ENCODE measurements around the gene MSANTD3.

Gene MSANTD3

DNA sequence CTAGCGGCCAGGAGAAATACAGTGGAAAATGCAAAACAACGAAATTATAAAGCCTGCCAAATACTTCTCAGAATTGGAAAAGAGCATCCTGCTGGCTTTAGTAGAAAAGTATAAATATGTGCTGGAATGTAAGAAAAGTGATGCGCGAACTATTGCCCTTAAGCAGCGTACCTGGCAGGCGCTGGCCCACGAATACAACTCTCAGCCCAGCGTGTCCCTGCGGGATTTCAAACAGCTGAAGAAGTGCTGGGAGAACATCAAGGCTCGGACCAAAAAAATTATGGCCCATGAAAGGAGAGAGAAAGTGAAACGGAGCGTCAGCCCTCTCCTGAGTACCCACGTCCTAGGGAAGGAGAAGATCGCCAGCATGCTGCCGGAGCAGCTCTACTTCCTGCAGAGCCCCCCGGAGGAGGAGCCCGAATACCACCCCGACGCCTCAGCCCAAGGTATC, 15.0 kb downstream of the MSANTD3 start:
- Mint-ChIP-seq H3K36me3 (ENCODE audit: low read depth) (peaks cover 5% of the 10 kb centered on the region), H3K4me1 (no peaks in the 10 kb centered on the region), H3K4me3 (no peak overlapping the region), H3K27ac (no peak overlapping the region), H3K27me3 (no peaks in the 10 kb centered on the region), H3K9me3 (no peaks in the 10 kb centered on the region)
- no peak for DNase-seq
- no peak for ATAC-seq

DNA sequence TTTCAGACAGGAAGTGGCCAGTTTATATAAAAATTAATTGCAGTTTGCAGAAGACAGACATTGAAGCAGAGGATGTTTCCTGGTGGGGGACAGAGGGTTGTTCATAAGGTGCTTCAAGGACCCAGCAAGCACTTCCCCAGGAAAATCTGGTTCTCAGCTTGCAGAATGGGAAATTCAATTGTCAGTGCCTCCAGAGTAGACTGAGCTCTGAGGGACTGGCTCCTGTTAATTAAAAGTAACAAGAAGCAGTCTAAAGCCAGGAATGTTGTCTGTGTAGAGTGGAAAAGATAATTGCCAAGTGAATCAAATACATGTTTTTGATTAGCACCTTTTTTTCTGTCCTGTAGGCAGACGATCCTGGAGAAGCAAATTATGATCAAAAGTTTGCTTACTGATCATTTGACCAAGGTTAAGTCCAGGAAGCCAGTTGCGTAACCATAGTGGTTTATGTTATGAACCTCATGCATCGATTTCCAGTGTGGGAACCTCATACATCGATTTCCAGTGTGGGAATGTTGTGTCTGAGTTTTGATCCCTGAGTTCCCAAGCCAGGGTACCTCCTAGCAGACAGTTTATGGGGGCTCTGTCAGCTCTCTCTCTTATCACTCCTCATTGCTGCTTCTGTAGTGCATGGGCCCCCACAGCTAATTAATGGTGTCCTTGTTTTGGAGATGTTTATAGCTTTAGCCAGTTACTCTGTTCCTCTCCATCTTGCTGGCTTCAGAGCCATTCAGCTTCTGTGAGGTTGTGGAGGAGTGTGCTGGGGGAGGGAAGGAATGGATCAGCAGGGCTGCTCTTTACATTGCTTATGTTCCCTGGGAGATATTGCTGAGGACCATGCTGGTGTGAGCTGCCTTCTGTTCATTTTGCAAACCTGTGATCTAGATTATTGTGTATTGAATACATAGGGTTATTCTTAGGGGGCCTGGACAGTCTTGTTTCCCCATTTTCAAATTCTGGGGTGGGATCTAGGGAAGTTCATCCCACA, 17.1 kb downstream of the MSANTD3 start:
- DNase-seq = no peak
- H3K27me3 Mint-ChIP-seq = no peaks in the 10 kb centered on the region
- no peak overlapping the region for H3K4me3 Mint-ChIP-seq

DNA sequence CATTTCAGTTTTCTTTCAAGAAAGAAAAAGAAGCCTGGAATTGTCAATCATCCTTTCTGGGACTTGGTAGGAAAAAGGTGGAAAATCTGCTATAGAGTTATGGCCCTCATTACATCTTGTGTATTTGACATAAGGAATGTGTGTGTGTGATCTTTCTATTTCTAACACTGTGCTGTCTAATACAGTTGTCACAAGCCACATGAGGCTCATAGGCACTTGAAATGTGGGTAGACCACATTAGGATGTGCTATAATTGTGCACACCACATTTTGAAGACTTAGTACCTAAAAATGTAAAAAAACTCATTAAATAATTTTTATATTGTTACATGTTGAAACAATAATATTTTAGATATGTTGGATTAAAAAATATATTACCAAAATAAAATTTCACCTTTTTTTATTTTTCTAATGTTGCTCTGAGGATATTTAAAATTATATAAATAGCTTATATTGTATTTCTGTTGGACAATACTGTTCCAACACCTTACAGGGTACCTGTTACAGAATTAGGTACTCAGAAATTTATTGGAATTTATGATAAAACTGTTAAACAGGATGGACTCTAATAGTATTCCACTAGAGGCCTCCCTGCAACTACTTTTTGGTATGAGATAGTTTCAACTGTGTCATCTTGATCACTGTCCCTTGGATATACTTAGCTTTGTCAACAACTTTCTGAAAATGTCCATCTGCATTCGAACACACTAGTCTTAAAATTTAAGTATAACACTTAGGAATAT, 18.4 kb downstream of the MSANTD3 start:
- H3K27ac Mint-ChIP-seq = no peak overlapping the region
- peaks cover 10% of the 10 kb centered on the region for H3K36me3 Mint-ChIP-seq (ENCODE audit: low read depth)
- ATAC-seq = no peak
- no peaks in the 10 kb centered on the region for H3K9me3 Mint-ChIP-seq
- H3K4me3 Mint-ChIP-seq = no peak overlapping the region
- DNase-seq = no peak
- H3K27me3 Mint-ChIP-seq = no peaks in the 10 kb centered on the region
- H3K4me1 Mint-ChIP-seq = peaks cover 8% of the 10 kb centered on the region

More for the DNA sequence above, 17.1 kb downstream of the MSANTD3 start:
- no peaks in the 10 kb centered on the region for H3K9me3 Mint-ChIP-seq
- no peak for ATAC-seq
- H3K27ac Mint-ChIP-seq = no peak overlapping the region
- peaks cover 9% of the 10 kb centered on the region for H3K36me3 Mint-ChIP-seq (ENCODE audit: low read depth)
- H3K4me1 Mint-ChIP-seq = peaks cover under 1% of the 10 kb centered on the region

DNA sequence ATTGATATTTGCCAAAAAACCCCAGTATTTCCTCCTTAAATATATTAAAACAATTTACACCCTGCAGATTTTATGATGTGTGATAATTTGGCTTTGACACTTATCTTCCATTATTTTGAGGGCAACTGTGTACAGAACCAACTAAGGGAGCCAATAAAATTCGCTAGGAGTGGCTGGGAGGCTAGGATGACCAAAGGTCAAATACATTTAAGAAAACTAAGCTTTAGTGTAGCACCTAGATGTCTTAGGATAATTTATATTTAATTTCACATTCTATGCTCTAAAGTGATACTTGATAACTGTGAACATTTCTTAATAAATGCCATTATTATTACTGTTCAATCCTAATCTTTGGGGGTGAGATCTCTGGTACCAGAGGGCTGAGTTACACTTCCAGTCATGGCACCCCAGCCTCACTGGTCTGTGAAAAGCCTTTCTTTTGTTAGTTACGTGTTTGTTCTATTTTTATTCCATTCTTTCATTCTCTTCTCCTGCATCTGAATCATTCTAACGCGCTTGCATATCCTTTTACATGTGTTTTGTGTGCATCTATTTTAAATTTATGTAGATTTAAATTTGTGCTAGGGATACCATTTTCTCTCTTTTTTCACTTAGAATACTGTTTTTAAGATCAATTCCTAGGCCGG, 19.1 kb downstream of the MSANTD3 start:
- no peaks in the 10 kb centered on the region for H3K27me3 Mint-ChIP-seq
- peaks cover 15% of the 10 kb centered on the region for H3K36me3 Mint-ChIP-seq (ENCODE audit: low read depth)
- H3K9me3 Mint-ChIP-seq = no peaks in the 10 kb centered on the region
- DNase-seq (no peak), ATAC-seq (no peak)
- no peak overlapping the region for H3K4me3 Mint-ChIP-seq
- no peak overlapping the region for H3K27ac Mint-ChIP-seq
- peaks cover 8% of the 10 kb centered on the region for H3K4me1 Mint-ChIP-seq

DNA sequence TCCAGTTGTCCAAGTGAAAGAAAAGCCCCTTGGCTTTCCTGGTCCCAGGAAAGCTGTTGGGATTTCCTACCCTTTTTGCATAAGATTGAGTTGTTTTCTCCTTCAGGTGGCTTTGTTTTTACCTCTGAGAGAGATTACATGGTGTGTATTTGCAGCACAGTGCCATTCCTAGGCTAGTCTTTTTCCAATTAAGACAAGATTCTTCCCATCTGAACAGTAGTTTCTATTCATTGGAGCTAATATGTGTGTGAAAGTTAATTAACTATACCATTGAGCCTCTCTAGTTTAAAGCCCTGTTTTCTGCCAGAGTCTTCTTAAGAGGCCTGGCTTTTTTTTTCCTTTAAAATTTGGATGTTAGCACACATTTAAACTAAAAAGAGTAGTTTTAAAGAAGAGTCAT, 20.1 kb downstream of the MSANTD3 start:
- Mint-ChIP-seq H3K4me3 (no peak overlapping the region), H3K36me3 (ENCODE audit: low read depth) (peaks cover 21% of the 10 kb centered on the region), H3K27me3 (no peaks in the 10 kb centered on the region), H3K4me1 (peaks cover 8% of the 10 kb centered on the region), H3K27ac (no peak overlapping the region), H3K9me3 (no peaks in the 10 kb centered on the region)
- no peak for DNase-seq
- no peak for ATAC-seq

DNA sequence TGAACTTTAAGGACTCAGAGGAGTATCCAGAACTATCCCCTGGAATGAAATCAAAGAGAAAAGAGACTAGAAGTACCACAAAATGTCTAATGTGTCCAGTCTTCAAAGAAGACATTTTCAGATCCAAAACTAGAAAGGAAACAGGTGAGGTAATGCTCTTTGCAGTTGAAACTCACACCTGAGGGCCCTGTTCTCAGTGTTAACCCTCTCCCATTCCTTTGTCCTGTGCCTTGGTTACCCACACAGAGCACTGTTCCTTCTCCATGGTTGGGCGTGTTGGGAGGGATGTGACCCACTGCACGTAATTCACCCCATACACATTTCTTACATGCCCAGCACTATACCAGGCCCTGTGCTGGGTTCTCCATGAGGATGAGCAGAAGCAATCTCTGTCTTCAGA, 21.3 kb downstream of the MSANTD3 start:
- Mint-ChIP-seq H3K27me3 (no peaks in the 10 kb centered on the region), H3K27ac (no peak overlapping the region), H3K4me3 (no peak overlapping the region), H3K9me3 (no peaks in the 10 kb centered on the region), H3K4me1 (peaks cover 8% of the 10 kb centered on the region), H3K36me3 (ENCODE audit: low read depth) (peaks cover 27% of the 10 kb centered on the region)
- DNase-seq = no peak
- no peak for ATAC-seq

DNA sequence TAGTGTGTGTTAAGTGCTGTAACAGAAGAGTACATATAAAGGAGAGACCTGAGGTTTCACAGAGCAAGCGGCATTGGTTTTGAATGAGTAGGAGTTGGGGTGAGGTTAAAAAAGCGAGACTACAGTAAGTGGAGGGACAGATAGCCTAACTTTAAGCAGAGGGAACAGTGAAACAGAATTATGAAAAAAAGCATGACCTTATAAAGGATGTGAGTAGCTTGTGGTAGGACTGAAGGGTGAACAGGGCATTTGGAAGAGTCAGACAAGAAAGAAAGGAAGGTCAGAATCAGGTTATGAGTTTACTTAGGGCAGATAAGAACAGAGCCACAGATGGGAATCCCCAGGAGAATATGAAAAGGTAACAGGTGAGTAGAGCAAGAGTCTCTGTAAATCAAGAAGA, 22.5 kb downstream of the MSANTD3 start:
- Mint-ChIP-seq H3K27ac (no peak overlapping the region), H3K36me3 (ENCODE audit: low read depth) (peaks cover 26% of the 10 kb centered on the region), H3K9me3 (no peaks in the 10 kb centered on the region), H3K27me3 (no peaks in the 10 kb centered on the region), H3K4me3 (no peak overlapping the region), H3K4me1 (peaks cover 8% of the 10 kb centered on the region)
- DNase-seq (no peak), ATAC-seq (peak; percentile 86)

DNA sequence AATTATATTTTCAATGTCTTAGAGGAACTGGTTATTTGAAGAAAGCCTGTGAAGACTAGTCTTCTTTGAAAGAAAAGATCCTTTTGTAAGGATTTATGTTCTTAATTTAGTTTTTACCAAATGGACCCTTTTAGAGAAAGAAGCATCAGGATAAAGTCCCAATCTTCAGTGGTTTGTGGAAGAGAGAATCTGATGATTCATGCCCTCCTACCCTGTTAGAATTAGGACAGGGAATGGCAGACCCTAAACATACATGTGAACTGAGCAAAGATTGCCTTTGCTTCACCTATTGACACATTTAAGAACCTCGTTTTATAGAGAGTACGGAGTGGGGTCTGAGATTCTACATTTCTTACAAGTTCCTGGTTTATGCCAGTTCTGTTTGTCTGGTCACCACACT, 26.0 kb downstream of the MSANTD3 start:
- Mint-ChIP-seq H3K27ac (no peak overlapping the region), H3K36me3 (ENCODE audit: low read depth) (peaks cover 20% of the 10 kb centered on the region), H3K4me3 (no peak overlapping the region), H3K4me1 (peaks cover 8% of the 10 kb centered on the region), H3K9me3 (no peaks in the 10 kb centered on the region), H3K27me3 (no peaks in the 10 kb centered on the region)
- no peak for DNase-seq
- no peak for ATAC-seq

DNA sequence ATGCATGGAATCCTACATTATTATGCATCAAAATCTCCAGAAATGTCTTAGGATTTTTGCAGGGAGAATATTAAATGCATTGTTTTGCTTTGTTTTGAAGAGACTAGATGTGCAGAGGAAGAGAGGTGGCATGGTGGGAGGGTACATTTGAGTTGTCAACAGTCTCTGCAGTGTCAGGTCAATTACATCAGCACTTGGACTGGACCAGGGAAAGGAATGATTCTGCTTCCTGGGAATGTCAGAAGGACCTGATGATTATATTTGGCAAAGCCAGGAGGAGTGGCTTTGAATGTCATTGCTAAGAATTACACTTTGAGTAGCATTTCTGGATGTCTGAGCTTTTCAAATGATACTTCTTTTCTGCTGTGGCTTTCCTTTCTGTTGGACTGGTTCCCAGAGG, 28.5 kb downstream of the MSANTD3 start:
- no peak for DNase-seq
- Mint-ChIP-seq H3K4me1 (no peaks in the 10 kb centered on the region), H3K4me3 (no peak overlapping the region), H3K9me3 (no peaks in the 10 kb centered on the region), H3K27ac (no peak overlapping the region), H3K36me3 (ENCODE audit: low read depth) (peaks cover 18% of the 10 kb centered on the region), H3K27me3 (no peaks in the 10 kb centered on the region)
- ATAC-seq = no peak

DNA sequence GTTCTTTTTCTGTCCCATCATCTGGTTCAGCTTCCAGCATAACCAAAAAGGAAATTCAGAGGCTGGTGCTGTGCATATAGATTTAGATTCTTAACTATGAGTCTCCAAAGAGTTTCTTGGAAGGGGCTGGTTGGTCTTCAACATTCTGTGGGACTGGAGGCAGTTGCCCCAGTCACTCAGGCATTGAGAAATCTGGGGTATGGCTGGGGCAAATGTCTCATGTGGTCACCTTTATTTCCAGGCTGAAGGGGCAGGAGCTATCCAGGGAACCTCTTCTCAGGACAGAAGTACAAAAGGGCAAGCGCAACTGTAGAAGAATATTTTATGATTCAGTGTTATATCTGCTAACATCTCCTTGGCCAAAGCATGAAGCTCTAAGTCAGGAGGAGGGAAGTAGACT, 30.6 kb downstream of the MSANTD3 start:
- no peaks in the 10 kb centered on the region for H3K27me3 Mint-ChIP-seq
- ATAC-seq = no peak
- no peaks in the 10 kb centered on the region for H3K4me1 Mint-ChIP-seq
- no peak overlapping the region for H3K4me3 Mint-ChIP-seq
- DNase-seq = no peak
- H3K27ac Mint-ChIP-seq = no peak overlapping the region
- H3K9me3 Mint-ChIP-seq = no peaks in the 10 kb centered on the region
- H3K36me3 Mint-ChIP-seq (ENCODE audit: low read depth) = peaks cover 6% of the 10 kb centered on the region

DNA sequence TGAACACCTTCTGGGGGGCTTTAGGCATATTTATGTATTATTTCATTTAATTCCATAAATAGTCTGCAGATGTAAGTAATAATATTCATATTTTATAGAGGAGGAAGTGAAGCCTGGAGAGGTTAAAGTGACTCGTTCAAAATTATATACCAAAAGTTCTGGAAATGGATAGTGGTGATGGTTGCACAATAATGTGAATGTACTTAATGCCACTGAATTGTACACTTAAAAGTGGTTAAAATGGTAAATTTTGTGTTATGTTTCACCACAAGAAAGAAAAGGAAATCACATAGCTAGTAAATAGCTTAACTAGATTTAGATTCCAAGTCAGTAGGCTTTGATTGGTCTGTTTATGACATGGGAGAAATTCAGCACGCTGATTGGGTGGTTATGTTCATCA, 33.0 kb downstream of the MSANTD3 start:
- ATAC-seq (no peak), DNase-seq (no peak)
- Mint-ChIP-seq H3K9me3 (no peaks in the 10 kb centered on the region), H3K27ac (no peak overlapping the region), H3K4me1 (no peaks in the 10 kb centered on the region), H3K36me3 (ENCODE audit: low read depth) (peaks cover 2% of the 10 kb centered on the region), H3K4me3 (no peak overlapping the region), H3K27me3 (peaks cover 5% of the 10 kb centered on the region)

DNA sequence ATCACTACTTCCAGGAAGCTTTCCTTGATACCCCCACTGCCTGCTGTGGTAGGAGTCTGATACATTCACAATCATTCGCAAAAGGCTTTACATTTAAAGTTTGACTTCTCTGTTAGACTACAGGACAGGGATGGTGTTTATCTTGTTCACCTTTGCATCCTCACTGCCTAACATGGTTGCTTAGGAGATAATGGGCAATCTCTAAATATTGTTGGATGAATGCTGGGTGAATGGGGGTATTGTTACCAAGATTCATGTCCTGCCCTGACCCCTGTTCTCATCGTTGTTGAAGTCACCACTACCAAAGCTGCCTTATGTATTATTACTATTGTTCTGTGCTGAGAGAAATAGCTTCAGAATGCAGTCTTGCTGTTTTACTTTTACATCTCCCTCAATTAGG, 38.3 kb downstream of the MSANTD3 start:
- Mint-ChIP-seq H3K4me1 (no peaks in the 10 kb centered on the region), H3K4me3 (no peak overlapping the region), H3K27me3 (peaks cover 7% of the 10 kb centered on the region), H3K9me3 (no peaks in the 10 kb centered on the region), H3K36me3 (ENCODE audit: low read depth) (no peaks in the 10 kb centered on the region), H3K27ac (no peak overlapping the region)
- DNase-seq (no peak), ATAC-seq (no peak)

DNA sequence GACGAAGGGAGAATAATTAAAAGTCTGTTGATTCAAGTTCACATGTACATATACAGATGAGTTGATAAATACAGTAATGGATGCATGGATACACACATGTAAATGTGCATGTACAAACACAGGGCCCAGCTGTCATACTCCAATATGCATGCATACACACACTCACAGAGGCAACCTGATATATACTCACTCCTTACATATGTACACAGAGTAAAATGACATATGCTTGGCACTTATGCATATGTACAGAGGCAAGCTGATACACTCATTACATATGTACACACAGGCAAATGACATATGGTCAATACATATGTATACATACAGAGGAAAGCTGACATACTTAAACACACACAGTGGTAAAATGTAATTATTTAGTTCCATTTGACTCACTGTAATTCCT, 38.8 kb downstream of the MSANTD3 start:
- Mint-ChIP-seq H3K36me3 (ENCODE audit: low read depth) (no peaks in the 10 kb centered on the region), H3K27ac (no peak overlapping the region), H3K4me3 (no peak overlapping the region), H3K9me3 (no peaks in the 10 kb centered on the region), H3K4me1 (no peaks in the 10 kb centered on the region), H3K27me3 (peaks cover 10% of the 10 kb centered on the region)
- no peak for ATAC-seq
- no peak for DNase-seq

DNA sequence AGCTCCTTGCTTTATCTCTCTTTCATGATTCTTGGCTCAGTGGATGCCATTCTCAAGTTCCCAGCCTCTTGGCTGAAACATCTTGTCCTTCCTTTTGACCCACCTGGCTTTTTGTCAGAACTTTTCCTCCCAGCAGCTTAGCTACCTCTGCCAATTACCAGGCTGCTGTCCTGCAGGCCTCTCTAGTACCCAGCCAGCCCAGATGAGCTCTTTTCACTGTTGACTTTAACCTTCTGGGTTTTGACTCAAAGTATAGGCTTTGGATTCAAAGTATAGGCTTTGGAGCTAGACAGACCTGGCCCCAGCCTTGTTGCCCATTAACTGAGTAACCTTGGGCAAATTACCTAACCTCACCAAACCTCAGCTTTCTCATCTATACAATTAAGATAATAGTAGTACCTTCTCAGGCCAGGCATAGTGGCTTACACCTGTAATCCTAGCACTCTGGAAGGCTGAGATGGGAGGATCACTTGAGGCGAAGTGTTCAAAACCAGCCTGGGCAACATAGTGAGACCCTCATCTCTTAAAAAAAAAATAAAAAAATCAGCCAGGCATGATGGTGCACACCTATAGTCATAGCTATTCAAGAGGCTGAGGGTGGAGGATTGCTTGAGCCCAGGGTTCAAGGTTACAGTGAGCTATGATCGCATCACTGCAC, 39.4 kb downstream of the MSANTD3 start:
- no peak overlapping the region for H3K4me3 Mint-ChIP-seq
- no peaks in the 10 kb centered on the region for H3K36me3 Mint-ChIP-seq (ENCODE audit: low read depth)
- H3K4me1 Mint-ChIP-seq = no peaks in the 10 kb centered on the region
- no peaks in the 10 kb centered on the region for H3K9me3 Mint-ChIP-seq
- ATAC-seq (no peak), DNase-seq (no peak)
- H3K27ac Mint-ChIP-seq = no peak overlapping the region
- H3K27me3 Mint-ChIP-seq = peaks cover 11% of the 10 kb centered on the region

Measured in activated naive CD8-positive, alpha-beta T cell treated with anti-CD3 and anti-CD28 coated beads, Interleukin-2, amount 50 U/mL, for 24 hours (primary cell).